Heart left ventricle (tissue), 16 donors: Measurements from ENCODE around the gene KCTD21. TPM values are rescaled to one million over a fixed set of nuclear protein-coding genes. Genes with fewer than 3 reads are reported as not detected.
"Not testable (repeated sequence)": the region's sequence is repeated elsewhere in the genome, so short reads cannot be mapped to it uniquely, and the experiment has no call there.

Source experiments
- ATAC-seq, 4 donors: fragments of 200-7000 bp; cut with Tn5 transposase; one replicate each; pipeline ENCODE4 v1.9.1; 2020 to 2022; ENCODE audit warnings: moderate library complexity in 4 of 4, mild to moderate bottlenecking in 3 of 4, moderate number of reproducible peaks in 1 of 4
- DNase-seq, 5 donors: peaks; one replicate each; pipeline ENCODE4 v3.0.0-alpha.2; 2020
- H3K27ac ChIP-seq, 12 donors: fragments of 200-600 bp; sonication (generic) in 4 of 12; one replicate each; pipeline versions ENCODE4 v1.5.0 to v1.8.0; 2016 to 2022; ENCODE audit warnings: mild to moderate bottlenecking in 2 of 12
- H3K27me3 ChIP-seq, 9 donors: fragments of 200-600 bp; sonication (generic) in 2 of 9; one replicate each; pipeline versions ENCODE4 v1.5.1 to v1.8.0; 2016 to 2022; ENCODE audit warnings: mild to moderate bottlenecking in 3 of 9
- H3K36me3 ChIP-seq, 9 donors: fragments of 200-600 bp; sonication (generic) in 2 of 9; one replicate each; pipeline versions ENCODE4 v1.5.0 to v1.8.0; 2018 to 2022; ENCODE audit warnings: mild to moderate bottlenecking in 2 of 9
- H3K4me1 ChIP-seq, 12 donors: fragments of 200-600 bp; sonication (generic) in 4 of 12; one replicate each; pipeline versions ENCODE4 v1.5.0 to v1.8.0; 2016 to 2022; ENCODE audit warnings: mild to moderate bottlenecking in 3 of 12
- H3K4me3 ChIP-seq, 12 donors: fragments of 200-600 bp; sonication (generic) in 4 of 12; one replicate each; pipeline versions ENCODE4 v1.5.0 to v1.8.0; 2017 to 2022; ENCODE audit warnings: mild to moderate bottlenecking in 9 of 12, moderate library complexity in 4 of 12
- H3K9me3 ChIP-seq, 12 donors: fragments of 200-600 bp; sonication (generic) in 4 of 12; one replicate each; pipeline versions ENCODE4 v1.5.0 to v1.8.0; 2016 to 2022; ENCODE audit warnings: mild to moderate bottlenecking in 1 of 12
- POLR2A ChIP-seq, 2 donors: fragments of 450-650 bp; IDR thresholded peaks; one replicate each; pipeline ENCODE4 v1.6.1; 2017; ENCODE audit warnings: antibody characterized with exemption in 2 of 2, mild to moderate bottlenecking in 2 of 2, moderate library complexity in 2 of 2
- WGBS, 4 donors: extraction: QIAGEN DNeasy Blood & Tissue Kit in 2 of 4; methylation state at CpG; one replicate each; pipeline versions ENCODE4 v1.1.5 to v1.1.7; 2013 to 2018; 5-methylcytosine and 5-hydroxymethylcytosine counted together
- intact Hi-C, 10 donors: fragments of 100-400 bp; cut with DNase I; formaldehyde crosslinking; loops; one replicate each; pipeline versions ENCODE4 v1.11.1 to v1.14.2; 2022
- polyA plus RNA-seq, 2 donors: library from polyadenylated mRNA; stranded (reverse); fragments of 200-250 nt; gene quantifications; one replicate each; pipeline ENCODE4 v1.2.3, GENCODE V29; 2013
- total RNA-seq, 9 donors: library from RNA; depleted of rRNA in 2 of 9; stranded (reverse); fragments of >200 nt in 2 of 9; fragmentation: NEBNext Ultra II Directional in 3 of 9; extraction: Animal tissue kit (Norgen Biotek cat#: 25700) in 3 of 9; gene quantifications; one replicate each; pipeline versions ENCODE4 v1.1.0 to v1.2.4, GENCODE V29; 2016 to 2023
- TF ChIP-seq, protein P1 (sequence below), 12 donors: fragments of 200-600 bp; sonication (generic) in 4 of 12; IDR thresholded peaks; one replicate each; pipeline versions ENCODE4 v1.5.0 to v1.8.0; 2018 to 2022; ENCODE audit warnings: antibody characterized with exemption in 12 of 12, mild to moderate bottlenecking in 5 of 12
- donor health status: ischemic (EF 13 %, LVEDD 7.1; RV severe dilation, severe dysfunction).
- donor health status: healthy with polysubstance abuse.
- donor health status: DM: no; HTN: yes; CAD: no.
- donor health status: DM: no; HTN: no; CAD: no.
- donor health status: ischemic (EF 25% LVEDD 6.9; RV normal size, moderate dysfunction).
- donor health status: ischemic (EF 25% LVEDD 5.7; RV mildly dilated, moderate dysfunction).
- donor health status: healthy.
- donor health status: DM: yes; HTN: yes; CAD: no.
- donor health status: ischemic (EF 35%, LVEDD 5.7; RV mildly dilated, moderate dysfunction).
- donor health status: nonischemic (EF 11% LVEDD 7.7; RV severe dilation, severe dysfunction).
- donor health status: DM: yes; HTN: yes; CAD: no.
- donor health status: PGD.
- donor health status: ischemic (EF 29% LVEDD 5.4; RV normal size, mild dysfunction).
- donor health status: nonischemic (EF 23%, LVEDD 6.1; RV moderate dilation, normal function).

The KCTD21 gene
- total and polyA plus RNA-seq, 11 donors: 3.4 to 10.9 (median 7.2) TPM

DNA sequence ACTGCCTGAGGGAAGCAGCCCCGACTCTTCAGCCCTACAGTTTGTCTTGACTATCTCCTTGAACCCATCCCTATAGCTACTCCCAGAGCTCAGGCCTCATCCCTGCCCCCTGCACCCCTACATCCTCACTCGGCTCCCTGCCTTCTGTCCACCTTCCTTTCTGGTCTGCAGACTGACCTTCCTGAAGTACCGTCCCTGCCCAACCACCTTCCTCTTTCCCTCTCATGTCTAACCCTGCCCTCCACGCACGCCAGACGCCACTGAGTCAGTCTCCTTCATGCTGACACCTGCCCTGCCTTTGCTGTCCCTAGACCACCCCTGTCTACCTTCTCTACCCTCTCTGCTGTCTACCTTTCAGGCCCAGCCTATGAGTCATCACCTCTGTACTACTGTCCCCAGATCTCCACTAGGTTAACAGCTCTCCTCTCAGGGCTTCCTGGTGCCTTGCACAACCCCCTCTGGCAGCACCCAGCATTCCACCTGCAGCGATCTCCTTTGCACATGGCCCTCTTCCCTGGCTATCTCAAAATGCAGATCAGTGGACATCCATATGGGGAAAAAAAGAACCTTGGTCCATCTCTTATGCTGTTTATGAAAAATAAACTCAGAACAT lies 8.9 kb downstream of the KCTD21 start:
- no peak for TF ChIP-seq POLR2A (IDR thresholded peaks at IDR 0.05)
- TF ChIP-seq, protein P1, sequence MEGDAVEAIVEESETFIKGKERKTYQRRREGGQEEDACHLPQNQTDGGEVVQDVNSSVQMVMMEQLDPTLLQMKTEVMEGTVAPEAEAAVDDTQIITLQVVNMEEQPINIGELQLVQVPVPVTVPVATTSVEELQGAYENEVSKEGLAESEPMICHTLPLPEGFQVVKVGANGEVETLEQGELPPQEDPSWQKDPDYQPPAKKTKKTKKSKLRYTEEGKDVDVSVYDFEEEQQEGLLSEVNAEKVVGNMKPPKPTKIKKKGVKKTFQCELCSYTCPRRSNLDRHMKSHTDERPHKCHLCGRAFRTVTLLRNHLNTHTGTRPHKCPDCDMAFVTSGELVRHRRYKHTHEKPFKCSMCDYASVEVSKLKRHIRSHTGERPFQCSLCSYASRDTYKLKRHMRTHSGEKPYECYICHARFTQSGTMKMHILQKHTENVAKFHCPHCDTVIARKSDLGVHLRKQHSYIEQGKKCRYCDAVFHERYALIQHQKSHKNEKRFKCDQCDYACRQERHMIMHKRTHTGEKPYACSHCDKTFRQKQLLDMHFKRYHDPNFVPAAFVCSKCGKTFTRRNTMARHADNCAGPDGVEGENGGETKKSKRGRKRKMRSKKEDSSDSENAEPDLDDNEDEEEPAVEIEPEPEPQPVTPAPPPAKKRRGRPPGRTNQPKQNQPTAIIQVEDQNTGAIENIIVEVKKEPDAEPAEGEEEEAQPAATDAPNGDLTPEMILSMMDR (IDR thresholded peaks at IDR 0.05): no peak
- Histone ChIP-seq H3K4me3 (no peak overlapping the region), H3K36me3 (peaks cover 0 to 22% (median 5%) of the 10 kb centered on the region in 9 donors), H3K27ac (no peak overlapping the region), H3K4me1 (peaks cover 0 to 8% (median 0%) of the 10 kb centered on the region in 12 donors), H3K9me3 (no peaks in the 10 kb centered on the region), H3K27me3 (no peaks in the 10 kb centered on the region)
- ATAC-seq (peak in 3 of 4 donors; percentile 24 to 63 (median 54)), DNase-seq (no peak)
- intact Hi-C loops: loop anchor here in 3 of 10 donors (10.0 kb wide), 2 partner anchors 95 to 105 kb away; partner anchors contain the start of gene NDUFC2 (in 1 of the 3)
- WGBS, 4 donors: 88 to 96% (median 92%) methylated on average over 7 of the region's 7 CpGs

GRCh38 chr11:78177216-78177615 lies 11.2 kb downstream of the KCTD21 start:
- H3K27ac ChIP-seq: no peak overlapping the region
- no peak for ATAC-seq
- H3K36me3 ChIP-seq: peaks cover 0 to 34% (median 19%) of the 10 kb centered on the region in 9 donors
- H3K4me3 ChIP-seq: no peak overlapping the region
- intact Hi-C loops: no loop called here
- peaks cover 0 to 11% (median 0%) of the 10 kb centered on the region in 12 donors for H3K4me1 ChIP-seq
- no peaks in the 10 kb centered on the region for H3K27me3 ChIP-seq
- TF ChIP-seq, protein P1 (IDR thresholded peaks at IDR 0.05): no peak
- TF ChIP-seq POLR2A (IDR thresholded peaks at IDR 0.05): no peak
- WGBS, 4 donors: 91 to 95% (median 93%) methylated on average over 7 of the region's 7 CpGs
- no peaks in the 10 kb centered on the region for H3K9me3 ChIP-seq
- no peak for DNase-seq

DNA sequence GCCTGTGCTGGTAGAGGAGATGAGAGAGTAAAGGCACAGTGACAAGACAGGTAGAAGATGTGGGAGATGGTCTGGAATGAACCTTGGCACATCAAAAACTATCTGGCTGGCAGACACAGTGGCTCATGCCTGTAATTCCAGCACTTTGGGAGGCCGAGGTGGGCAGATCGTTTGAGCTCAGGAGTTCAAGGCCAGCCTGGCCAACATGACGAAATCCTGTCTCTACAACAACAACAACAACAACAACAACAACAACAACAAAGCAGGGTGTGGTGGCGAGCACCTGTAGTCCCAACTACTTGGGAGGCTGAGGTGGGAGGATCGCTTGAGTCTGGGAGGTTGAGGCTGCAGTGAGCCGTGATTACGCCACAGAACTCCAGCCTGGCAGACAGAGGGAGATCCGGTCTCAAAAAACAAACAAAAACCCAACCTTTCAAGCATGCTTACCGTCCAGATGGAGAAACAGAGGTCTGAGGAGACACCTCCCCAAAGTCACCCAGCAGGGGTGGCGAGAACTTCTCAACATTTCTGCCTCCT lies 11.8 kb downstream of the KCTD21 start:
- WGBS, 4 donors: 93 to 96% (median 95%) methylated on average over 10 of the region's 10 CpGs
- TF ChIP-seq, protein P1 (IDR thresholded peaks at IDR 0.05): no peak
- TF ChIP-seq POLR2A (IDR thresholded peaks at IDR 0.05): no peak
- Histone ChIP-seq H3K27me3 (no peaks in the 10 kb centered on the region), H3K36me3 (peaks cover 0 to 39% (median 17%) of the 10 kb centered on the region in 9 donors), H3K27ac (no peak overlapping the region), H3K9me3 (no peaks in the 10 kb centered on the region), H3K4me3 (no peak overlapping the region), H3K4me1 (peaks cover 0 to 11% (median 0%) of the 10 kb centered on the region in 12 donors)
- DNase-seq (no peak), ATAC-seq (no peak)
- intact Hi-C loops: no loop called here

- intact Hi-C loops, H3K27ac ChIP-seq, DNase-seq, H3K4me3 ChIP-seq, ATAC-seq, H3K27me3 ChIP-seq, H3K9me3 ChIP-seq: not testable (repeated sequence)
- Histone ChIP-seq H3K36me3 (peaks cover 0 to 39% (median 14%) of the 10 kb centered on the region in 9 donors), H3K4me1 (peaks cover 0 to 11% (median 0%) of the 10 kb centered on the region in 12 donors)
- WGBS, 4 donors: 95 to 99% (median 98%) methylated on average over 3 of the region's 3 CpGs
These were observed 12.6 kb downstream of the KCTD21 start for GRCh38 chr11:78175862-78176261.
